ENCODE measurements around the gene SMAD3.

SMAD3 gene

GRCh38 chr15:67208396-67208795 is 143.0 kb downstream of the SMAD3 start:
- H3K4me1 ChIP-seq (ENCODE audit: control insufficient read depth, insufficient read depth, low read length): no peaks in the 10 kb centered on the region
- TF ChIP-seq ZNF521 (tag by site-specific recombination; IDR thresholded peaks at IDR 0.05) (no peak), ZNF692 (tag by site-specific recombination; IDR thresholded peaks at IDR 0.05) (no peak), PRDM10 (tag by site-specific recombination; IDR thresholded peaks at IDR 0.05) (no peak), ZNF639 (tag by site-specific recombination; IDR thresholded peaks at IDR 0.05) (no peak), TRIM28 (IDR thresholded peaks at IDR 0.05; ENCODE audit: borderline replicate concordance, low read length) (no peak), ZNF292 (tag by site-specific recombination; IDR thresholded peaks at IDR 0.05; ENCODE audit: borderline replicate concordance, low read depth) (no peak), KLF10 (tag by site-specific recombination; IDR thresholded peaks at IDR 0.05) (no peak), ZNF558 (tag by site-specific recombination; IDR thresholded peaks at IDR 0.05) (no peak), REPIN1 (tag by site-specific recombination; IDR thresholded peaks at IDR 0.05; ENCODE audit: low read depth) (no peak)
- CTCF ChIA-PET: interaction anchor here (0.7 to 1.0 kb wide), 2 partner anchors 92 to 262 kb away, joined by 3 to 6 read pairs; no protein-coding TSS in a partner anchor

GRCh38 chr15:67210555-67211168 is 145.3 kb downstream of the SMAD3 start:
- Histone ChIP-seq H3K4me3 (ENCODE audit: low read depth, low read length) (no peak overlapping the region), H3K36me3 (ENCODE audit: control insufficient read depth in 2 of 2, insufficient read depth in 1 of 2, low read length in 2 of 2) (peaks cover 4 to 24% of the 10 kb centered on the region in 2 experiments; a peak in 2 of 3 replicates), H3K9me3 (ENCODE audit: control insufficient read depth, insufficient read depth, low read depth, low read length) (no peaks in the 10 kb centered on the region), H3K4me1 (ENCODE audit: control insufficient read depth, insufficient read depth, low read length) (no peaks in the 10 kb centered on the region), H3K27ac (ENCODE audit: extremely low read depth, low read depth, low read length) (no peak overlapping the region)
- ChIA-PET POLR2A (no interaction called here), CTCF (interaction anchor here (0.6 kb wide), 2 partner anchors 18 to 30 kb away, joined by 3 read pairs; no protein-coding TSS in a partner anchor)
- peak; percentile 96 for TF ChIP-seq PRDM1 (tag by site-specific recombination; IDR thresholded peaks at IDR 0.05)
- TF ChIP-seq ZNF280C (tag by site-specific recombination; IDR thresholded peaks at IDR 0.05): no peak

More at GRCh38 chr15:67208396-67208795, 143.0 kb downstream of the SMAD3 start:
- Histone ChIP-seq H3K9me3 (ENCODE audit: control insufficient read depth, insufficient read depth, low read depth, low read length) (no peaks in the 10 kb centered on the region), H3K4me3 (ENCODE audit: low read depth, low read length) (no peak overlapping the region), H3K36me3 (ENCODE audit: control insufficient read depth in 2 of 2, insufficient read depth in 1 of 2, low read length in 2 of 2) (peaks cover 5 to 43% of the 10 kb centered on the region in 2 experiments; a peak in 2 of 3 replicates), H3K27ac (ENCODE audit: extremely low read depth, low read depth, low read length) (no peak overlapping the region)
- POLR2A ChIA-PET: interaction anchor here (1.3 kb wide), 1 partner anchor 143 kb away, joined by 3 read pairs; the partner anchor contains the start of gene SMAD3
